ENCODE measurements around the gene TAGLN.

The TAGLN gene

GRCh38 chr11:117187799-117188481 is 11.2 kb upstream of the TAGLN start:
- no peak for TF ChIP-seq ARNTL (CRISPR knock-in tag; IDR thresholded peaks at IDR 0.05; ENCODE audit: borderline replicate concordance, low read depth)
- no peak for TF ChIP-seq RARB (CRISPR knock-in tag; IDR thresholded peaks at IDR 0.05)
- TF ChIP-seq SNAI2 (CRISPR knock-in tag; IDR thresholded peaks at IDR 0.05) = no peak
- TF ChIP-seq OSR1 (CRISPR knock-in tag; IDR thresholded peaks at IDR 0.05) = no peak
- TF ChIP-seq, protein P1, sequence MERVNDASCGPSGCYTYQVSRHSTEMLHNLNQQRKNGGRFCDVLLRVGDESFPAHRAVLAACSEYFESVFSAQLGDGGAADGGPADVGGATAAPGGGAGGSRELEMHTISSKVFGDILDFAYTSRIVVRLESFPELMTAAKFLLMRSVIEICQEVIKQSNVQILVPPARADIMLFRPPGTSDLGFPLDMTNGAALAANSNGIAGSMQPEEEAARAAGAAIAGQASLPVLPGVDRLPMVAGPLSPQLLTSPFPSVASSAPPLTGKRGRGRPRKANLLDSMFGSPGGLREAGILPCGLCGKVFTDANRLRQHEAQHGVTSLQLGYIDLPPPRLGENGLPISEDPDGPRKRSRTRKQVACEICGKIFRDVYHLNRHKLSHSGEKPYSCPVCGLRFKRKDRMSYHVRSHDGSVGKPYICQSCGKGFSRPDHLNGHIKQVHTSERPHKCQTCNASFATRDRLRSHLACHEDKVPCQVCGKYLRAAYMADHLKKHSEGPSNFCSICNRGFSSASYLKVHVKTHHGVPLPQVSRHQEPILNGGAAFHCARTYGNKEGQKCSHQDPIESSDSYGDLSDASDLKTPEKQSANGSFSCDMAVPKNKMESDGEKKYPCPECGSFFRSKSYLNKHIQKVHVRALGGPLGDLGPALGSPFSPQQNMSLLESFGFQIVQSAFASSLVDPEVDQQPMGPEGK (CRISPR knock-in tag; IDR thresholded peaks at IDR 0.05; ENCODE audit: borderline replicate concordance) = no peak
- no peak for TF ChIP-seq TOX (CRISPR knock-in tag; IDR thresholded peaks at IDR 0.05; ENCODE audit: borderline replicate concordance)
- TF ChIP-seq TSHZ2 (CRISPR knock-in tag; IDR thresholded peaks at IDR 0.05) = no peak
- no peak for TF ChIP-seq ZNF8 (CRISPR knock-in tag; IDR thresholded peaks at IDR 0.05)
- no peak for TF ChIP-seq GLIS3 (CRISPR knock-in tag; IDR thresholded peaks at IDR 0.05)
- no peak for TF ChIP-seq BACH2 (CRISPR knock-in tag; IDR thresholded peaks at IDR 0.05; ENCODE audit: borderline replicate concordance)
- TF ChIP-seq PPARA (CRISPR knock-in tag; IDR thresholded peaks at IDR 0.05; ENCODE audit: borderline replicate concordance) = no peak
- TF ChIP-seq, protein P2, sequence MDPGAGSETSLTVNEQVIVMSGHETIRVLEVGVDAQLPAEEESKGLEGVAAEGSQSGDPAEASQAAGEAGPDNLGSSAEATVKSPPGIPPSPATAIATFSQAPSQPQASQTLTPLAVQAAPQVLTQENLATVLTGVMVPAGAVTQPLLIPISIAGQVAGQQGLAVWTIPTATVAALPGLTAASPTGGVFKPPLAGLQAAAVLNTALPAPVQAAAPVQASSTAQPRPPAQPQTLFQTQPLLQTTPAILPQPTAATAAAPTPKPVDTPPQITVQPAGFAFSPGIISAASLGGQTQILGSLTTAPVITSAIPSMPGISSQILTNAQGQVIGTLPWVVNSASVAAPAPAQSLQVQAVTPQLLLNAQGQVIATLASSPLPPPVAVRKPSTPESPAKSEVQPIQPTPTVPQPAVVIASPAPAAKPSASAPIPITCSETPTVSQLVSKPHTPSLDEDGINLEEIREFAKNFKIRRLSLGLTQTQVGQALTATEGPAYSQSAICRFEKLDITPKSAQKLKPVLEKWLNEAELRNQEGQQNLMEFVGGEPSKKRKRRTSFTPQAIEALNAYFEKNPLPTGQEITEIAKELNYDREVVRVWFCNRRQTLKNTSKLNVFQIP (CRISPR knock-in tag; IDR thresholded peaks at IDR 0.05; ENCODE audit: borderline replicate concordance, low read depth) = no peak
- no peak for TF ChIP-seq ZFP3 (CRISPR knock-in tag; IDR thresholded peaks at IDR 0.05)
- TF ChIP-seq ZNF70 (CRISPR knock-in tag; IDR thresholded peaks at IDR 0.05) = no peak
- no peak for TF ChIP-seq ZNF565 (CRISPR knock-in tag; conservative IDR thresholded peaks at IDR 0.05; ENCODE audit: low read depth)
- no peak for TF ChIP-seq ZFP30 (CRISPR knock-in tag; IDR thresholded peaks at IDR 0.05)
- no peak for TF ChIP-seq ESRRG (CRISPR knock-in tag; IDR thresholded peaks at IDR 0.05)
- no peak for TF ChIP-seq TCF4 (CRISPR knock-in tag; IDR thresholded peaks at IDR 0.05; ENCODE audit: borderline replicate concordance)
- TF ChIP-seq ISL1 (CRISPR knock-in tag; IDR thresholded peaks at IDR 0.05) = no peak
- TF ChIP-seq CSDC2 (CRISPR knock-in tag; IDR thresholded peaks at IDR 0.05) = no peak
- ATAC-seq = no peak

GRCh38 chr11:117188620-117189081 is 10.5 kb upstream of the TAGLN start:
- no peak for TF ChIP-seq CSRNP3 (CRISPR knock-in tag; IDR thresholded peaks at IDR 0.05)

GRCh38 chr11:117189191-117189940 is 9.8 kb upstream of the TAGLN start:
- ATAC-seq = no peak
- TF ChIP-seq PPARA (CRISPR knock-in tag; IDR thresholded peaks at IDR 0.05; ENCODE audit: borderline replicate concordance) (no peak), TSHZ2 (CRISPR knock-in tag; IDR thresholded peaks at IDR 0.05) (no peak), TCF4 (CRISPR knock-in tag; IDR thresholded peaks at IDR 0.05; ENCODE audit: borderline replicate concordance) (no peak), GLIS3 (CRISPR knock-in tag; IDR thresholded peaks at IDR 0.05) (no peak), RARB (CRISPR knock-in tag; IDR thresholded peaks at IDR 0.05) (no peak), ARNTL (CRISPR knock-in tag; IDR thresholded peaks at IDR 0.05; ENCODE audit: borderline replicate concordance, low read depth) (no peak), SNAI2 (CRISPR knock-in tag; IDR thresholded peaks at IDR 0.05) (no peak), CSRNP3 (CRISPR knock-in tag; IDR thresholded peaks at IDR 0.05) (no peak), ZNF565 (CRISPR knock-in tag; conservative IDR thresholded peaks at IDR 0.05; ENCODE audit: low read depth) (no peak), ZFP3 (CRISPR knock-in tag; IDR thresholded peaks at IDR 0.05) (no peak), ZFP30 (CRISPR knock-in tag; IDR thresholded peaks at IDR 0.05) (no peak), ZNF70 (CRISPR knock-in tag; IDR thresholded peaks at IDR 0.05) (no peak)
- TF ChIP-seq, protein P2 (CRISPR knock-in tag; IDR thresholded peaks at IDR 0.05; ENCODE audit: borderline replicate concordance, low read depth) = no peak

More at GRCh38 chr11:117188620-117189081, 10.5 kb upstream of the TAGLN start:
- ATAC-seq = no peak
